Liver (tissue), 3 donors: ENCODE data around the gene ATP1B1.

Experiments
- ATF3 ChIP-seq: IDR thresholded peaks from 2 replicates; pipeline ENCODE4 v1.6.1; 2016; ENCODE audit warnings: antibody characterized with exemption
- CTCF ChIP-seq: fragments of 150-350 bp; IDR thresholded peaks from 2 replicates; pipeline ENCODE4 v1.5.1; 2017; ENCODE audit warnings: improper control_type of control experiment, low read depth, low read length; ENCODE audit not compliant: missing input control
- FOXA2 ChIP-seq: IDR thresholded peaks from 2 replicates; pipeline ENCODE4 v1.6.1; 2016; ENCODE audit warnings: antibody characterized with exemption
- JUND ChIP-seq, 2 donors: IDR thresholded peaks; 2 replicates each; pipeline ENCODE4 v1.6.1; 2016; ENCODE audit warnings: antibody characterized with exemption in 2 of 2
- RAD21 ChIP-seq, 2 donors: IDR thresholded peaks; 2 replicates each; pipeline ENCODE4 v1.6.1; 2016; ENCODE audit warnings: antibody characterized with exemption in 2 of 2, mild to moderate bottlenecking in 2 of 2
- REST ChIP-seq: IDR thresholded peaks from 2 replicates; pipeline ENCODE4 v1.6.1; 2016; ENCODE audit warnings: antibody characterized with exemption, mild to moderate bottlenecking
- donor health status: healthy.
- donor health status: healthy.

GRCh38 chr1:169105434-169106094 lies 926 bp upstream of the ATP1B1 start:
- TF ChIP-seq JUND (IDR thresholded peaks at IDR 0.05) (no peak), RAD21 (IDR thresholded peaks at IDR 0.05) (peak; percentile 61 to 78), CTCF (no peak), FOXA2 (no peak), REST (peak; percentile 80), ATF3 (no peak)
